ENCODE results near the gene TEX53.

Gene TEX53

DNA sequence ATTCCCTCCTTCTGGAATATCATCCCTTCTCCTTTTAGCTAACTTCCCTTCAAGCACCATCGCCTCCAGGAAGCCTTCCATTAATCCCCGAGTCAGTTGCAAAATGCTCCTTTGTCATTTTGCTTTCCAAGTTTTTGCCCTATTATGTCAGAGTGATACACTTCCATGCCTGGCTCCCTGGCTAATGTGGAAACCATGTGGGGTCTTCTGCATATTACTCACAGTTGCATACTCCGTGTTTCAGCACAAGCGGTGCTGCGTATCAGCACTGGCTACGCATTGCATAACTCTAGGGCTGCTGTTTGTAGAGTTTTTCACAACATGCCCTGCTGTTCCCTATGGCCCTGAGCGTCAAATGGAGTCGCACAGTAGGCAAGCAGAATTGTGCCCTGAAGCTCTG, 1.9 kb downstream of the TEX53 start:
- Histone ChIP-seq H3K4me2 (ENCODE audit: low read depth, low read length, poor library complexity, severe bottlenecking) (no peak overlapping the region), H3K9ac (ENCODE audit: low read length) (no peak overlapping the region), H4K20me1 (ENCODE audit: low read depth, low read length) (no peaks in the 10 kb centered on the region), H3K27ac (ENCODE audit: low read depth, low read length) (no peak overlapping the region), H3K9me2 (replicated peaks; ENCODE audit: insufficient read depth, low read length) (no peaks in the 10 kb centered on the region), H3K27me3 (ENCODE audit: low read length) (no peaks in the 10 kb centered on the region), H3K9me3 (ENCODE audit: insufficient read depth, low read length) (no peaks in the 10 kb centered on the region), H3F3A (ENCODE audit: insufficient read depth) (no peaks in the 10 kb centered on the region), H3K79me2 (ENCODE audit: insufficient read depth, low read length) (no peaks in the 10 kb centered on the region), H2AFZ (ENCODE audit: low read depth, low read length, severe bottlenecking) (no peak overlapping the region), H3K36me3 (ENCODE audit: low read length) (no peaks in the 10 kb centered on the region), H3K4me3 (ENCODE audit: insufficient read depth, low read length, poor library complexity, severe bottlenecking) (no peak overlapping the region)
- TF ChIP-seq, protein P1, sequence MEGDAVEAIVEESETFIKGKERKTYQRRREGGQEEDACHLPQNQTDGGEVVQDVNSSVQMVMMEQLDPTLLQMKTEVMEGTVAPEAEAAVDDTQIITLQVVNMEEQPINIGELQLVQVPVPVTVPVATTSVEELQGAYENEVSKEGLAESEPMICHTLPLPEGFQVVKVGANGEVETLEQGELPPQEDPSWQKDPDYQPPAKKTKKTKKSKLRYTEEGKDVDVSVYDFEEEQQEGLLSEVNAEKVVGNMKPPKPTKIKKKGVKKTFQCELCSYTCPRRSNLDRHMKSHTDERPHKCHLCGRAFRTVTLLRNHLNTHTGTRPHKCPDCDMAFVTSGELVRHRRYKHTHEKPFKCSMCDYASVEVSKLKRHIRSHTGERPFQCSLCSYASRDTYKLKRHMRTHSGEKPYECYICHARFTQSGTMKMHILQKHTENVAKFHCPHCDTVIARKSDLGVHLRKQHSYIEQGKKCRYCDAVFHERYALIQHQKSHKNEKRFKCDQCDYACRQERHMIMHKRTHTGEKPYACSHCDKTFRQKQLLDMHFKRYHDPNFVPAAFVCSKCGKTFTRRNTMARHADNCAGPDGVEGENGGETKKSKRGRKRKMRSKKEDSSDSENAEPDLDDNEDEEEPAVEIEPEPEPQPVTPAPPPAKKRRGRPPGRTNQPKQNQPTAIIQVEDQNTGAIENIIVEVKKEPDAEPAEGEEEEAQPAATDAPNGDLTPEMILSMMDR (IDR thresholded peaks at IDR 0.05; ENCODE audit: insufficient read depth, low read length, poor library complexity, severe bottlenecking): no peak
- TF ChIP-seq EZH2phosphoT487 (conservative IDR thresholded peaks at IDR 0.05; ENCODE audit: low read length): no peak

GRCh38 chr9:114653556-114654159, 3.9 kb downstream of the TEX53 start:
- no peak overlapping the region for H3K4me3 ChIP-seq (ENCODE audit: insufficient read depth, low read length, poor library complexity, severe bottlenecking)
- H3K27ac ChIP-seq (ENCODE audit: low read depth, low read length): no peak overlapping the region
- no peaks in the 10 kb centered on the region for H3K36me3 ChIP-seq (ENCODE audit: low read length)
- no peaks in the 10 kb centered on the region for H3K79me2 ChIP-seq (ENCODE audit: insufficient read depth, low read length)
- H3K4me2 ChIP-seq (ENCODE audit: low read depth, low read length, poor library complexity, severe bottlenecking): no peak overlapping the region
- no peaks in the 10 kb centered on the region for H3K27me3 ChIP-seq (ENCODE audit: low read length)
- H3K9ac ChIP-seq (ENCODE audit: low read length): no peak overlapping the region
- H3F3A ChIP-seq (ENCODE audit: insufficient read depth): no peaks in the 10 kb centered on the region
- H3K9me2 ChIP-seq (replicated peaks; ENCODE audit: insufficient read depth, low read length): no peaks in the 10 kb centered on the region
- TF ChIP-seq, protein P1 (IDR thresholded peaks at IDR 0.05; ENCODE audit: insufficient read depth, low read length, poor library complexity, severe bottlenecking): peak; percentile 92
- no peak for TF ChIP-seq EZH2phosphoT487 (conservative IDR thresholded peaks at IDR 0.05; ENCODE audit: low read length)
- H3K9me3 ChIP-seq (ENCODE audit: insufficient read depth, low read length): no peaks in the 10 kb centered on the region
- no peak overlapping the region for H2AFZ ChIP-seq (ENCODE audit: low read depth, low read length, severe bottlenecking)
- no peaks in the 10 kb centered on the region for H4K20me1 ChIP-seq (ENCODE audit: low read depth, low read length)

DNA sequence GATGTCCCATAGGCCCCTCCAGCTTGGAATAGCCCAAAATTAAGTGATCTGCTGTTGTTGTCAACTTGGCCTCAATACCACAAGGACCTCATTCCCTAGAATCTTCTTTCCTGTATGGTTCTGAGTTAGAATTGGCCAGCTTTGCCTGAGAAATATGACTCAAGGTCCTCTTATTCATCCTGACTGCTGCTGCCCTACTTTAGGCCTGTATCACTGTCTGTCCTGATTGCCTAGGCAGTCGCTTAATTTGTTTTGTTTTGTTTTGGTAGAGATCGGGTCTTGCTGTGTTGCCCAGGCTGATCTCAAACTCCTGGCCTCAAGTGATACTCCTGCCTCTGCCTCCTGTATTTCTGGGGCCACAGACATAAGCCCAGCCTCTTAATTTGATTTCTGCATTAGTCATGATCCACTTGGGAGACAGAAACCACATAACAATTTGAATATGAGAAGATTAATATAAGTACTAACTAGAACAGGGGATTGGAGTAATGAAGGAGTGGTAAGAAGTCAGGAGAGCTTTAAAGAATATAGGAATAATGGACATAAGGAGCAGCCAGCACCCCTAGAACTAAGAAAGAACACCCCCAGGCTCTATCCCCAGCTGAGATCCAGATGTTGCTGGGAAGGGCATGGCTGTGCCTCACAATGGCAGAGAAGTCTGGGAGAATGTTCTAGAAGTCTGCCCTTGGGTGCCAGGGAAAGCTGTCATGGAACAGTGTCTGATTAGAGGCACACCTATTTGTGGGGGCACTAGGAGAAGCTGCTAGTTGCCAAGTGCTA, 4.6 kb downstream of the TEX53 start:
- no peaks in the 10 kb centered on the region for H3K9me2 ChIP-seq (replicated peaks; ENCODE audit: insufficient read depth, low read length)
- H3K79me2 ChIP-seq (ENCODE audit: insufficient read depth, low read length): no peaks in the 10 kb centered on the region
- H3K27ac ChIP-seq (ENCODE audit: low read depth, low read length): no peak overlapping the region
- H4K20me1 ChIP-seq (ENCODE audit: low read depth, low read length): no peaks in the 10 kb centered on the region
- H3K9me3 ChIP-seq (ENCODE audit: insufficient read depth, low read length): no peaks in the 10 kb centered on the region
- no peaks in the 10 kb centered on the region for H3K36me3 ChIP-seq (ENCODE audit: low read length)
- no peaks in the 10 kb centered on the region for H3K27me3 ChIP-seq (ENCODE audit: low read length)
- H3K9ac ChIP-seq (ENCODE audit: low read length): no peak overlapping the region
- H2AFZ ChIP-seq (ENCODE audit: low read depth, low read length, severe bottlenecking): no peak overlapping the region
- no peak overlapping the region for H3K4me3 ChIP-seq (ENCODE audit: insufficient read depth, low read length, poor library complexity, severe bottlenecking)
- TF ChIP-seq, protein P1 (IDR thresholded peaks at IDR 0.05; ENCODE audit: insufficient read depth, low read length, poor library complexity, severe bottlenecking): no peak
- TF ChIP-seq EZH2phosphoT487 (conservative IDR thresholded peaks at IDR 0.05; ENCODE audit: low read length): no peak
- H3F3A ChIP-seq (ENCODE audit: insufficient read depth): no peaks in the 10 kb centered on the region
- H3K4me2 ChIP-seq (ENCODE audit: low read depth, low read length, poor library complexity, severe bottlenecking): no peak overlapping the region

Measured in SU-DHL-6 (cell line).